GM21381 (cell line): Measurements from ENCODE around the gene MKI67.

Source experiments
- ATAC-seq: cut with Tn5 transposase; IDR thresholded peaks from one replicate; pipeline ENCODE4 v1.9.1; 2021; ENCODE audit warnings: mild to moderate bottlenecking, moderate library complexity; ENCODE audit not compliant: unreplicated experiment

The MKI67 gene

DNA sequence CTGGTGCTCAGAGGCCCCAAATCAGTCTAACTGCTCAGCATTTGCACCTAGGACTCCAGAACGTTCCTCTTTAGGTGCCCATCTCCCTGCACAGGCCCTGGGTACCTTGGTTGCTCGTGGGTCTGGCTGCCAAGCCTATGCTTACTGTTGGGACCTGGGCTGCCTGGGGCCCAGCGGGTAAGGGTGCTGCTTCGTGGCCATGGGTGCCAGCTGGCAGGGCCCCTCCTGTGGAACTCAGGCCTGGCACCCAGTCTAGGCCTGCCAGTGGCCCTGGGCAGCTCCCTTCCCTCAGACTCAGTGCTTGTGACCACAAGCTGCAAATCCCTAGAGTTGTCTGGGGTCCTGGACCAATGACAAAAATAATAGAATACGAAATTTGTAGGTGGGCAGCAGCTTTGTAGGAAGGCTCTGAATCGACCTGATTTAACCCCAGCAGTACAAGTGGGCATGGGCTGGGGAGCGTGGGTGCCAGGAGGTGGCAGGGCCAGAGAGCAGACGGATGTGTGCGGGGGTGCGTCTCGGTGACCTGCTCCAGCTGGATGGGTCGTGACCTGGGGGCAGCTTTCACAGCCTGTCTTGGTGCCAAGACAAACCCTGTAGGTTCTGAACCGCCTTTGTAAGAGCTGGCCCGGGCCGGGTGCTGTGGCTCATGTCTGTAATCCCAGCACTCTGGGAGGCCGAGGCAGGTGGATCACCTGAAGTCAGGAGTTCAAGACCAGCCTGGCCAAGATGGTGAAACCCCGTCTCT, 69.7 kb downstream of the MKI67 start:
- no peak for ATAC-seq

DNA sequence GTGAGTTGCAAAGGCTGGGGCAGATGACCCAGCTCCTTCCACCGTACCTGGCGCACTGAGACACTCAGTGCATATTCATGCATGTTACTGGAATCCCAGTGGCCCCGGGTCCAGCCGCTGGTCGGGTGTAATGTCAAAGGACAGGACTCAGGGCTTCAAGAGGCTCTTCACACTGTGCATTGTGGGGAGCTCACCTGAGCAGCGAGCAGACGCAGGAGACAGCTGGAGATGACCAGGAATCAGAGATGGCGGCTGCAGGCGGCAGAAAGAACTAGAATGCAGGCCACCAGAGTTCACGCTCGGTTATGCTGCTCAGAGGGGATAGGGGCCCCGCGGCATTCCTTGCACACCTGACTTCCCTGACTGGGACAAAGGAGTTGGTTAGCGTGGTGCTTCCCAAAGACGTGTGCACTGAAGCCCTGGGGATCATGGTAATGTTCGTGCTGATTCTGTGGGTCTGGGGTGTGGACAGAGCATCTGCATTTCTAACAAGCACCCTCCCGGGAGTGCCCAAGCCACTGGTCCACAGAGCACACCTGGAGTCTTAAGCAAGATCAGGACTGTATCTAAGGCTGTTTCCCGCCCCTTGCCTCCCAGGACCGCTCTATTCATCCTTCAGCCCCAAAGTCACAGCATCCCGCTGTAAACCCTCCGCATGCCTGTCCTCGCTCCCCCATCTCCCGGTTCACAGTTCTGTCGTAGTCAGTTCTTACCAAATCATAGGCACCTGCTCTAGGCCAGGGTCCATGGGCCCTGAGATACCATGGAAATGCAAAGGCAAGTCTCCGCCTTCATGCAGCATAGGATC, 71.0 kb downstream of the MKI67 start:
- no peak for ATAC-seq

GRCh38 chr10:128054163-128054970, 71.9 kb downstream of the MKI67 start:
- ATAC-seq, result no peak

DNA sequence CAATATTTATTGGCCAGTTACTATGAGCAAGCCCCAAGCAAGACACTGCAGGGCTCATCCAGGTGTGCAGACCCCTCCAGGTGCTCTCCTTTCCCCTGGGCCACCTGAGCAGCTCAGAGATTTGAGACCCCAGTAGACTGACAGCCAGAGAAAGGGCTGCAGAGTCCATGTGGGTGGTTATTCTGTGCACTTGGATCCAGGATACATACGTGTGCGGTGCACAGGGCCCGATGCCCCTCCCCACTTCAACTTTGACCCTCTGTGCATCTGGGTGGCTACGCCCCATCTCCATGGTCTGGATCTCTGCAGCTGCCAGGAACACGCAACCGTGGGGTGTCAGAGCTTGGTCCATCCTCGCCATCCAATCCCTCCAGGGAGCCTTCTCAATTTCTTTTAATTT, 72.9 kb downstream of the MKI67 start:
- no peak for ATAC-seq

DNA sequence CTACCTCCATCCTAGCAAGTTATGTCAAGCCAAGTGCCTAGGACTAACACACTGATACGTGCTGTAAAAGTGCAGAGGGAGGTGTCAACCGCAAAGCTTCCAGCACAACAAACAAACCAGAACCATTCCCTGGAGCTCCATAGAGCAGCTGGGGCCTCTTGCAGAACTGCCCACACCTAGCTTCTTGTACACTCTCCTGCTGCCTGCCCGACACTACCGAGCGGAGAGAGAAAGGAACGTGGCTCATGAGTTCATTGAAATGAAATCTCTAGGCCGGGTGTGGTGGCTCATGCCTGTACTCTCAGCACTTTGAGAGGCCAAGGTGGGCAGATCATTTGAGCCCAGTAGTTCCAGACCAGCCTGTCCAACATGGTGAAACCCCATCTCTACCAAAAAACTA, 73.5 kb downstream of the MKI67 start:
- no peak for ATAC-seq

DNA sequence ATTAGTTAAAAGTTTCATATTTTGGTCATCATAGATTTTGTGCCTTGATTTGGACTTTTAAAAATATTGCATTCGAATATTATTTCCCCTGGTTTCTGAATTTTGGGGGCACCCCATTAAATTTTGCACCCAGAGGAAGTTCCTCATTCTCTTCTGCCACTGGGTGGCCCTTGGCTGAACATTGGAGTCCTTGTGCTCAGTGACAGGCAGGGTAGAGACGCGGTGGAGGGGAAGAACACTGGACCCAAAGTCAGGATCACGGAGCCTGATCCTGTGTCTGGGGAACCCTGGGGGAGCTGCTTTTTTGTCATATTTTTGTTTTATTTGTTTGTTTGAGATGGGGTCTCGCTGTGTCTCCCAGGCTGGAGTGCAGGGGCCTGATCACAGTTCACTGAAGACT, 74.7 kb downstream of the MKI67 start:
- ATAC-seq, result no peak

DNA sequence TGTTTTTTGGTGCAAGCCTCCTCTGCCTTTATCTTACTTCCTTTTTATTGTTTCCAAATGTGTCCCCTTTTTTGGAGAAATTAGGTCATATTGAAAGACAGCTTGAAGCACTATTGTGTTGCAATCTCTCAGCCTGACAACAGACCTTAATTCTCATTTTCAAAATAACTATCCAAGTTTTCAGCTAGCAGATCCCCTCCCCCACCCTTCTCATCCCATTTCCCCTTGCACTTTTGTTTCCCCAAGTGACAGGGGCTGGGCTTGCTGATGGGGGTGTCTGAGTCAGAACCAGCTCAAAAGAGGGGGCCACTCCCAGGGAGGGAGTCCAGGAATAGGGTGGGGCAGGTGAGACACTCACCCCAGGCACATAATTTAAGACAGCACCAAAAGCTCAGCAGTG, 75.3 kb downstream of the MKI67 start:
- ATAC-seq, result no peak

GRCh38 chr10:128050121-128050516, 76.1 kb downstream of the MKI67 start:
- ATAC-seq, result no peak

GRCh38 chr10:128049226-128050120, 76.8 kb downstream of the MKI67 start:
- no peak for ATAC-seq

DNA sequence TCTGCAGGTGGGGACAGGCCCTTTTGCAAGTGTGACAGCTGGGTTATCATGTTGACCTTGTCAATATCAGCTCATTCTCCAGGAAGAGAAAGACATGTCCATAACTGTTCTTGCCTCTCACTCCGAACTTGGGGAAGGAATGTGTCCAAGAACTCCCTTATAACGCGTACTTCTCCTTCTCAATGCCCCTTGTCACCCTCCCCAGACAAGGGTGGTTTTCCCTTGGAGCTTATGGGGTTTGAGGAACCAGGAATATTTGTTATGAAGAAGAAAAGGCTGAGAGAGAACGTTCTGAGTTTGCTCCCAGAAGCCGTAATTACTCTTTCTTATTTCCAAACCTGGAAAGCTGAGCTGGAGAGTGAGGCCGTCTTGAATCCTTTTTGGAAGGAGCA, 77.4 kb downstream of the MKI67 start:
- ATAC-seq, result no peak

DNA sequence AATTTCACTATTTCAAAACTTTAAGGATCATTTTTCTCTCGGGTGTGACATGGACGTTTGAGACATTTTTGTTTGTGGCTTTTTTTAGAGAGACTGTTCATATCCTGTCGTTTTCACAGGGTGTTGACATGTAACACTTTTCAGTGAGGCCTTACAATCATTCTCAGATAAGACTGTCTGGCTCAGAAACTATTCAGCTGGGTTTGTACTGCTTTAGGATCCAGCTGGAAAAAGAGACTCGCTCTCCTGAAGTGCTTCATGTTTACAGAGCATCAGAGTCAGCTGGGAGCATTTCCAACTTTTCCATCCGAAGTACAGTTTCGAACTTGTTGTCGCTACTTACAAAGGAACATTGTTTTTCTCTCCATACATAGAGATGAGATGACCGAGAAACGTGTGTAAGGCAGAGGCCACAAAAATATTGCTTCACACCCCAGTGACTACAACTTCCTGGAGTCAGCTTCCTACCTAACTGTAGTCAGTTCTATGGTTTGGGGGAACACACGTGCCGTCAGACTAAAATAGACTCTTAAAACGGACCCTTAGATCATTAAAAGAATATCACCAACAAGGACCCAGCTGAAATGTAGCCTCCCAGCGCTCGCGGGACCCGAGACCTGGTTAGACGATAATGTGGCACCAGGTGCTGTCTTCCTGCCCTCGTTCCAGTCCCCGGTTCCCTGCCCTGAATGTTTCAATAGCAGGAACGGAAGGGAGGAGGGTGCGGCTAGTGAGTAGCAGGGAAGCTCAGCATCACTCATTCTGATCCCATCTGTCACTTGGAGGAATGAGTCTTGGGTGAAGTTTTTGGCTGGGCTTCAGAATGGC, 78.0 kb downstream of the MKI67 start:
- peak; percentile 25 for ATAC-seq

GRCh38 chr10:128047351-128047750, 78.9 kb downstream of the MKI67 start:
- peak; percentile 99 for ATAC-seq

- ATAC-seq, result peak; percentile 2
These were observed 79.3 kb downstream of the MKI67 start for GRCh38 chr10:128046953-128047290.
